Fibroblast of peridontal ligament (primary cell): Measurements from ENCODE around the gene CBY1.

Experiments
- DNase-seq: peaks from one replicate; pipeline ENCODE4 v3.0.0-alpha.2; 2010; ENCODE audit errors: extremely low read depth

CBY1 gene

DNA sequence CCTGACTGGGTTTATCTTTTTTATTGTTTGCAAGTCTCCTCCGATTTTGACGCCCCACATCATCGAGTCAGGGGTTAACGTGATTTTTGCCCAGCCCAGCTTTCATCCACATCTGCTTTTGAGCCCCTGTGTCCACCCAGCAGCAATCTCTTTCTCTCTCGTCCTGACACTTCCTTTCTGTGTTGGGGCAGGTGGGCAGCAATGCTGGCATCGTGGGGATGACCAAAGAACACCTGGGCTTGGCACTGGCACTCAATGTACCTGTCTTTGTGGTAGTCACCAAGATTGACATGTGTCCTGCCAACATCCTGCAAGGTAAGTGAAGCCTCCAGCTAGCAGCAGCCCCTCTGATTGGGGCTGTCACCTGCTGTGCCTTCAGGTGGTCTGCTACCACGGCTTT, 65.1 kb downstream of the CBY1 start:
- DNase-seq: no peak
